CD4-positive, alpha-beta T cell treated with Interleukin-4 for 4 hours (primary cell): ENCODE measurements around the gene USP17L25.
"Not testable (repeated sequence)": the region's sequence is repeated elsewhere in the genome, so short reads cannot be mapped to it uniquely, and the experiment has no call there.

Experiments
- DNase-seq: peaks from one replicate; pipeline ENCODE4 v3.0.0-alpha.2; 2020

The USP17L25 gene, protein sequence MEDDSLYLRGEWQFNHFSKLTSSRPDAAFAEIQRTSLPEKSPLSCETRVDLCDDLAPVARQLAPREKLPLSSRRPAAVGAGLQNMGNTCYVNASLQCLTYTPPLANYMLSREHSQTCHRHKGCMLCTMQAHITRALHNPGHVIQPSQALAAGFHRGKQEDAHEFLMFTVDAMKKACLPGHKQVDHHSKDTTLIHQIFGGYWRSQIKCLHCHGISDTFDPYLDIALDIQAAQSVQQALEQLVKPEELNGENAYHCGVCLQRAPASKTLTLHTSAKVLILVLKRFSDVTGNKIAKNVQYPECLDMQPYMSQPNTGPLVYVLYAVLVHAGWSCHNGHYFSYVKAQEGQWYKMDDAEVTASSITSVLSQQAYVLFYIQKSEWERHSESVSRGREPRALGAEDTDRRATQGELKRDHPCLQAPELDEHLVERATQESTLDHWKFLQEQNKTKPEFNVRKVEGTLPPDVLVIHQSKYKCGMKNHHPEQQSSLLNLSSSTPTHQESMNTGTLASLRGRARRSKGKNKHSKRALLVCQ

DNA sequence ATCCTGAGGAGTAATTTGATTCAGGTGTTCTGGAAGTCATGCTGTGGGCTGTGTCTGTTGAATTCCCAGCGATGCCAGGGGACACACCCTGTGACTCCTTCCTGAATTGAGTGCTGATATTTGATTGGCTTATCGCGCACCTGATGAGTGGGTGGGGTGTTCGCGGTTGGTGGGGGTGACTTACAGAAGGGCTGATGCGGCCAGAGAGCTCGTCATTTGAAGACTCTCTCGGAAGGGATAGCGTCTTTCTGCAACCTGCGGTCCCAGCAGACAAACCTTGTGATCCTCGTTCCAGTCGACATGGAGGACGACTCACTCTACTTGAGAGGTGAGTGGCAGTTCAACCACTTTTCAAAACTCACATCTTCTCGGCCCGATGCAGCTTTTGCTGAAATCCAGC is at the start of gene USP17L25:
Gene USP17L25, plus strand, starts transcription at position 301 of the 400 bp plus-strand sequence. Its CDS starts 0 bp downstream, at position 301.
- not testable (repeated sequence) for DNase-seq

DNA sequence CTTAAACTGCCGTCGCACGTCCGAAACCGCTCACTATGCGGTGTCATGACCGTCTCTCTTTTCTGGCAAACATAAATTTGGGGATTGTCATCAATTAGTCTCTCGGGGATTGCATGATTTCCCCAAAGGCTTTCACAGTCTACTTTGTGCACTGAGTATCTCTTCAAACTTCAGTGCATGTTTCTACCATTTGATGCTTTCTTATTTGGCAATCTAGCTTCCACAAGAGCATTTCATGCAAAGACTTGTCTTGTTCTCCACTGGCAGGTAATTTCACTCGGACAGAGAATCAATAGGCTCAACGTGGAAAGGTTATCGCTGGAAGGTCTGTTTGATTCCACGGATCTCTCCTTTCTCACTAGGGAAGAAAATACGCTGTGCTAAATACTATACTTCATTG is 5.5 kb upstream of the USP17L25 start:
- DNase-seq, result not testable (repeated sequence)

DNA sequence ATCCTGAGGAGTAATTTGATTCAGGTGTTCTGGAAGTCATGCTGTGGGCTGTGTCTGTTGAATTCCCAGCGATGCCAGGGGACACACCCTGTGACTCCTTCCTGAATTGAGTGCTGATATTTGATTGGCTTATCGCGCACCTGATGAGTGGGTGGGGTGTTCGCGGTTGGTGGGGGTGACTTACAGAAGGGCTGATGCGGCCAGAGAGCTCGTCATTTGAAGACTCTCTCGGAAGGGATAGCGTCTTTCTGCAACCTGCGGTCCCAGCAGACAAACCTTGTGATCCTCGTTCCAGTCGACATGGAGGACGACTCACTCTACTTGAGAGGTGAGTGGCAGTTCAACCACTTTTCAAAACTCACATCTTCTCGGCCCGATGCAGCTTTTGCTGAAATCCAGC is 4.8 kb upstream of the USP17L25 start, which contains the start of gene USP17L24:
Gene USP17L24, plus strand, starts transcription at position 301 of the 400 bp plus-strand sequence. Its CDS starts 0 bp downstream, at position 301.
- not testable (repeated sequence) for DNase-seq

DNA sequence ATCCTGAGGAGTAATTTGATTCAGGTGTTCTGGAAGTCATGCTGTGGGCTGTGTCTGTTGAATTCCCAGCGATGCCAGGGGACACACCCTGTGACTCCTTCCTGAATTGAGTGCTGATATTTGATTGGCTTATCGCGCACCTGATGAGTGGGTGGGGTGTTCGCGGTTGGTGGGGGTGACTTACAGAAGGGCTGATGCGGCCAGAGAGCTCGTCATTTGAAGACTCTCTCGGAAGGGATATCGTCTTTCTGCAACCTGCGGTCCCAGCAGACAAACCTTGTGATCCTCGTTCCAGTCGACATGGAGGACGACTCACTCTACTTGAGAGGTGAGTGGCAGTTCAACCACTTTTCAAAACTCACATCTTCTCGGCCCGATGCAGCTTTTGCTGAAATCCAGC is 4.6 kb downstream of the USP17L25 start, which contains the start of gene USP17L26:
Gene USP17L26, plus strand, starts transcription at position 301 of the 400 bp plus-strand sequence. Its CDS starts 0 bp downstream, at position 301.
- DNase-seq, result not testable (repeated sequence)

DNA sequence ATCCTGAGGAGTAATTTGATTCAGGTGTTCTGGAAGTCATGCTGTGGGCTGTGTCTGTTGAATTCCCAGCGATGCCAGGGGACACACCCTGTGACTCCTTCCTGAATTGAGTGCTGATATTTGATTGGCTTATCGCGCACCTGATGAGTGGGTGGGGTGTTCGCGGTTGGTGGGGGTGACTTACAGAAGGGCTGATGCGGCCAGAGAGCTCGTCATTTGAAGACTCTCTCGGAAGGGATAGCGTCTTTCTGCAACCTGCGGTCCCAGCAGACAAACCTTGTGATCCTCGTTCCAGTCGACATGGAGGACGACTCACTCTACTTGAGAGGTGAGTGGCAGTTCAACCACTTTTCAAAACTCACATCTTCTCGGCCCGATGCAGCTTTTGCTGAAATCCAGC is 9.4 kb downstream of the USP17L25 start, which contains the start of gene USP17L5:
Gene USP17L5, plus strand, starts transcription at position 301 of the 400 bp plus-strand sequence. Its CDS starts 0 bp downstream, at position 301.
- DNase-seq, result not testable (repeated sequence)

DNA sequence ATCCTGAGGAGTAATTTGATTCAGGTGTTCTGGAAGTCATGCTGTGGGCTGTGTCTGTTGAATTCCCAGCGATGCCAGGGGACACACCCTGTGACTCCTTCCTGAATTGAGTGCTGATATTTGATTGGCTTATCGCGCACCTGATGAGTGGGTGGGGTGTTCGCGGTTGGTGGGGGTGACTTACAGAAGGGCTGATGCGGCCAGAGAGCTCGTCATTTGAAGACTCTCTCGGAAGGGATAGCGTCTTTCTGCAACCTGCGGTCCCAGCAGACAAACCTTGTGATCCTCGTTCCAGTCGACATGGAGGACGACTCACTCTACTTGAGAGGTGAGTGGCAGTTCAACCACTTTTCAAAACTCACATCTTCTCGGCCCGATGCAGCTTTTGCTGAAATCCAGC is 14.1 kb downstream of the USP17L25 start, which contains the start of gene USP17L27:
Gene USP17L27, plus strand, starts transcription at position 301 of the 400 bp plus-strand sequence. Its CDS starts 0 bp downstream, at position 301.
- not testable (repeated sequence) for DNase-seq

DNA sequence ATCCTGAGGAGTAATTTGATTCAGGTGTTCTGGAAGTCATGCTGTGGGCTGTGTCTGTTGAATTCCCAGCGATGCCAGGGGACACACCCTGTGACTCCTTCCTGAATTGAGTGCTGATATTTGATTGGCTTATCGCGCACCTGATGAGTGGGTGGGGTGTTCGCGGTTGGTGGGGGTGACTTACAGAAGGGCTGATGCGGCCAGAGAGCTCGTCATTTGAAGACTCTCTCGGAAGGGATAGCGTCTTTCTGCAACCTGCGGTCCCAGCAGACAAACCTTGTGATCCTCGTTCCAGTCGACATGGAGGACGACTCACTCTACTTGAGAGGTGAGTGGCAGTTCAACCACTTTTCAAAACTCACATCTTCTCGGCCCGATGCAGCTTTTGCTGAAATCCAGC is 18.9 kb downstream of the USP17L25 start, which contains the start of gene USP17L28:
Gene USP17L28, plus strand, starts transcription at position 301 of the 400 bp plus-strand sequence. Its CDS starts 0 bp downstream, at position 301.
- not testable (repeated sequence) for DNase-seq

DNA sequence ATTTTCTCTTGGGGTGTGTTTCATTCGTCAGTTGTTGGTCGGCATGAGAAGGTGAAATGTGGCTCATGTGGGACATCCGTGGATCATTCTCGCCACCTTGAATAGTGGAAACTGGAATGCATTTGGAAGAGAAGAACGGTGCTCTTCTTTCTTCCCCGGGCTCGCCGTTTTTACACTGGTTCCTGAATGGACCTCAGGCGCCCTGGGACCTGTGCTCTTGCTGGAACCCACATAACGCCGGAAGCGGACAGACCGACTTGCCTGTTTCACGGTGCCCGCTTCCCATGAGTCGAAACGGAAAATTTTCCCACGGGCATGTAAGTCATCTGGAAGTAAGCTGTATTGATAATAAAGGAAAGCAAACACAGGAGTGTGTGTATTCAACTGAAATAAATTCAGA is 21.2 kb downstream of the USP17L25 start:
- not testable (repeated sequence) for DNase-seq

DNA sequence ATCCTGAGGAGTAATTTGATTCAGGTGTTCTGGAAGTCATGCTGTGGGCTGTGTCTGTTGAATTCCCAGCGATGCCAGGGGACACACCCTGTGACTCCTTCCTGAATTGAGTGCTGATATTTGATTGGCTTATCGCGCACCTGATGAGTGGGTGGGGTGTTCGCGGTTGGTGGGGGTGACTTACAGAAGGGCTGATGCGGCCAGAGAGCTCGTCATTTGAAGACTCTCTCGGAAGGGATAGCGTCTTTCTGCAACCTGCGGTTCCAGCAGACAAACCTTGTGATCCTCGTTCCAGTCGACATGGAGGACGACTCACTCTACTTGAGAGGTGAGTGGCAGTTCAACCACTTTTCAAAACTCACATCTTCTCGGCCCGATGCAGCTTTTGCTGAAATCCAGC is 23.6 kb downstream of the USP17L25 start, which contains the start of gene USP17L29:
Gene USP17L29, plus strand, starts transcription at position 301 of the 400 bp plus-strand sequence. Its CDS starts 0 bp downstream, at position 301.
- DNase-seq, result not testable (repeated sequence)

DNA sequence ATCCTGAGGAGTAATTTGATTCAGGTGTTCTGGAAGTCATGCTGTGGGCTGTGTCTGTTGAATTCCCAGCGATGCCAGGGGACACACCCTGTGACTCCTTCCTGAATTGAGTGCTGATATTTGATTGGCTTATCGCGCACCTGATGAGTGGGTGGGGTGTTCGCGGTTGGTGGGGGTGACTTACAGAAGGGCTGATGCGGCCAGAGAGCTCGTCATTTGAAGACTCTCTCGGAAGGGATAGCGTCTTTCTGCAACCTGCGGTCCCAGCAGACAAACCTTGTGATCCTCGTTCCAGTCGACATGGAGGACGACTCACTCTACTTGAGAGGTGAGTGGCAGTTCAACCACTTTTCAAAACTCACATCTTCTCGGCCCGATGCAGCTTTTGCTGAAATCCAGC is 33.1 kb downstream of the USP17L25 start, which contains the start of gene USP17L30:
Gene USP17L30, plus strand, starts transcription at position 301 of the 400 bp plus-strand sequence. Its CDS starts 0 bp downstream, at position 301.
- not testable (repeated sequence) for DNase-seq

DNA sequence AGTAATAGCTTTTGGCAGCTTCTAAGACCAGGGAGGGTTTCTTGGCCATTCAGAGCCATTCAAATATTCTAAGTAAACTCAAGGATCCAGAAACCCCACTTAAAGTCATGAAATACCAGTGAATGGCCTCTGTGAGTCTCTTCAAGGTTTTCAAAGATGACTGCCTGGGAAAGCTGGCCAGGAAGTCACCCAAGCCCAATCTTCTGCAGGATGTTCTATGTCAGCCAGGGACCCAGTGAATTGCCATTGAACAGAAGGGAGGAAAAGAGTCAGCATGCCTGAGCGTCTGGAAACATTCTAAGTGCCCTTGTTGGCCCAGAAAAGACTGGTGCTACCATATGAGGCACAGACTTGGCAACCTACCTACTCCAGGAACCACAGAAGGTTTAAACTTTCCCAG is 50.2 kb downstream of the USP17L25 start:
- DNase-seq, result not testable (repeated sequence)
